NCI-H82 treated with DMSO at 0.1 percent for 48 hours (cell line): ENCODE results near the gene TBC1D25.

Source experiments
- DNase-seq: peaks from one replicate; lab custom pipeline; 2025; ENCODE audit not compliant: unreplicated experiment; lab: John Stamatoyannopoulos, UW

TBC1D25 gene

DNA sequence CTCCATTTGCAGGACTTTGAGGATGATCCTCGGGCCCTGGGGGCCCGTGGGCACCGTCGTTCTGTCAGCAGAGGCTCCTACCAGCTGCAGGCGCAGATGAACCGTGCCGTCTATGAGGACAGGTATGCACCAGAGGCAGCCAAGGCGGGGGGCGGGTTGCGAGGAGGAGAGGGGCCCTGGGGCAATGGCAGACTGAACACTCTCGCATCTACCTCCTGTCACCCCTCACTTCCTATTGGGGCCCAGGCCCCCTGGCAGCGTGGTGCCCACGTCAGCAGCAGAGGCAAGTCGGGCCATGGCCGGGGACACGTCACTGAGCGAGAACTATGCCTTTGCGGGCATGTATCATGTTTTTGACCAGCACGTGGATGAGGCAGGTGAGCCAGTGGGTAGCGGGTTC lies 59.8 kb downstream of the TBC1D25 start:
- no peak for DNase-seq

DNA sequence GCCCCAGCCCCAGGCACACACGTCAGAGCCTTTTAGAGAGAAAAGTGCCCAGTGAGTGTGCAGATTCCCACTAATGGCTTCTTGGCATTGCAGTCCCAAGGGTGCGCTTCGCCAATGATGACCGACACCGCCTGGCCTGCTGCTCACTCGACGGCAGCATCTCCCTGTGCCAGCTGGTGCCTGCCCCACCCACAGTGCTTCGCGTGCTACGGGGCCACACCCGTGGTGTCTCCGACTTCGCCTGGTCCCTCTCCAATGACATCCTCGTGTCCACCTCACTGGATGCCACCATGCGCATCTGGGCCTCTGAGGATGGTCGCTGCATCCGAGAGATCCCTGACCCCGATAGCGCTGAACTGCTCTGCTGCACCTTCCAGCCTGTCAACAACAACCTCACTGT lies 60.7 kb downstream of the TBC1D25 start:
- DNase-seq = no peak

DNA sequence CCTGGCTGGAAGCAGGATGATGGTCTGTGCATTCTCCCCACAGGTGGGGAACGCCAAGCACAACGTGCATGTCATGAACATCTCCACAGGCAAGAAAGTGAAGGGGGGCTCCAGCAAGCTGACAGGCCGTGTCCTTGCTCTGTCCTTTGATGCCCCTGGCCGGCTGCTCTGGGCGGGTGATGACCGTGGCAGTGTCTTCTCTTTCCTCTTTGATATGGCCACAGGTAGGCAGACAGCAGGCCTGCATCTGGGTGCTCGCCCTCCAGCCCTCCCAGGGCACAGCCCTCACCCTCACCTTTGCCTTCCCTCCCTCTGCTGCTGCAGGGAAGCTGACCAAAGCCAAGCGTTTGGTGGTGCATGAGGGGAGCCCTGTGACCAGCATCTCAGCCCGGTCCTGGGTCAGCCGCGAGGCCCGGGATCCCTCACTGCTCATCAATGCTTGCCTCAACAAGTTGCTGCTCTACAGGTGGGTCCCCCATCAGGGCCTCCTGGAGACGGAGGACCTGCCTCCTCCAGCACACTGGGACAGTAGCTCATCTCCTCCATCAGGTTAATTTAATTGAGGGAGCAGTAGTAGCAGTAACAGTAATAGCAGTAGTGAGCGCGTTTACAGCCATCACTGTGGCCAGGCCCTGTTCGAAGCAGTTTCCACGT lies 62.4 kb downstream of the TBC1D25 start:
- no peak for DNase-seq

DNA sequence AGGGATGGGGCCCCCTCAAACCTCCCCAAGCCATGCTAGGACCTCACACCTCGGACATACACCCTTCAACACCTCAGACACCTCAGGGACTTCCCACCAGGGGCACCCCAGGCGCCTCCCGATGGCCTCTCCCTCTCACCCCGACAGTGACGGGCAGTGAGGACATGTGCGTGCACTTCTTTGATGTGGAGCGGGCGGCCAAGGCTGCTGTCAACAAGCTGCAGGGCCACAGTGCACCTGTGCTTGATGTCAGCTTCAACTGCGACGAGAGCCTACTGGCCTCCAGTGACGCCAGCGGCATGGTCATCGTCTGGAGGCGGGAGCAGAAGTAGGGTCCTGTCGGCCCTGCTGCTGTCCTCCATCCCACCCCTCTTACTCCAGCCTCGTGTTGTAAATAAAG lies 65.2 kb downstream of the TBC1D25 start:
- DNase-seq = no peak

DNA sequence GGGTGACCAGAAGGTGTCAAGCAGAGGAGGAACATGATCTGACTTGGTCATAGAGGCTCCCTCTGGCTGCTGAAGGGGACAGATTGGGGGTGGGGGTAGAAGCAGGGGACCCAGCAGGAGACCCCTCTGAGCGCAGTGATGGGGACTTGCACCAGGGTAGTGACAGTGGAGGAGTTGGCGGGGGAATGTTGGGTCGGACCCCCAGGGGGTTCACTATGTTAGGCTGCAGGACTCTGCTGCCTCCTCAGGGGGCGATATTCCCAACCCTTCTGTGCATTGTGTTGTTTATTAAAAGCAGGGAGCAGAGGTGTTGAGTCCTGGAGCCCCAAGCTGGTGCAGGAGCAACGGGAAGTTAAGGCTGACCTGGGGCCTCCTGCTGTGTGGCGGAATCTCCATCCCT lies 66.6 kb downstream of the TBC1D25 start:
- DNase-seq = no peak

DNA sequence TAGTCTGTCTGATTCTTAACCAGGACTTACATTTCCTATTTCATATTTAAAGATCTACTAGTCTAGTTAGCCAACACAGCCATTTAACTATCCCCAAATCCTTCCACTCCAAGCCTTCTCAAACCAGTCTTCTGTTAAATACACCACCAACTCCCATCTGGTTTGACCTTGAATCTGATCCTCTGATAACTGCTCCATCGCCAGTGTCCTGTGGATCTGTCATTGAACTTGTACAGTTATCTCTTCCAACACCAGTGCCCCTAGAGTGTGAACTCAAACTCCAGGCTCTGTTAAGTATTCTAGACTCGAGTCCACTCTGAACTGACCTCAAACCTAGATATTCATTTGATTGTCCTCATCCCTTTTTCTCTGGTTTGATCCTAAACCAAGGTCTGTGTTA lies 72.2 kb downstream of the TBC1D25 start:
- DNase-seq = no peak
